Measurements from ENCODE around the gene OR6C2.

- TF ChIP-seq CTCF (IDR thresholded peaks at IDR 0.05): no peak
- no peak for TF ChIP-seq ZFX (IDR thresholded peaks at IDR 0.05; ENCODE audit: borderline replicate concordance)
These were observed 24.0 kb downstream of the OR6C2 start for GRCh38 chr12:55467836-55468235.

All from 22Rv1 (cell line).